ENCODE measurements around the gene BAZ2B. TPM values are rescaled to one million over a fixed set of nuclear protein-coding genes. Genes with fewer than 3 reads are reported as not detected.

BAZ2B gene
- total and polyA plus RNA-seq, 2 donors = 34.5 to 272 TPM

DNA sequence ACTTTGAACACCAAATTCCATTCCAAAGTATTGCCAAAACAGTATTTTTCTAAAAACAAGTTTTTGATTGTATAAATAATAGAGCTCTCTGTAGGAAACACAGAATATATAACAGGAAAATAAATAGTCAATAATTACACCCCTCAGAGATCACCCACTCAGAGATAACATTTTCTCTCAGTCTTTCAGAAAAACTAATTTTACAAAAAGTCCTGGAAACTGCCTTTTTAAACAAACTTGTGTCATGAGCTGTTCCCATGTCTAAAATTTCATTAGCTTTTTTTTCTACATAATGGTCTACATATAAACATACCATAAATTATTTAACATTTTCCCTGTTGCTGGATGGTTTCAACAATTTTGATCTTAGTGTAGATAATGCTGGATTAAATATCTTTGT is 328.6 kb downstream of the BAZ2B start:
- H3K36me3 ChIP-seq (ENCODE audit: insufficient read depth) = no peaks in the 10 kb centered on the region
- H3K27ac ChIP-seq (ENCODE audit: low read depth) = no peak overlapping the region
- DNase-seq (ENCODE audit: extremely low spot score) = no peak
- no peak overlapping the region for H3K4me3 ChIP-seq (ENCODE audit: low read depth, low read length)
- H3K4me1 ChIP-seq (ENCODE audit: insufficient read depth) = no peaks in the 10 kb centered on the region

- Histone ChIP-seq H3K4me1 (ENCODE audit: insufficient read depth) (no peaks in the 10 kb centered on the region), H3K36me3 (ENCODE audit: insufficient read depth) (no peaks in the 10 kb centered on the region), H3K27ac (ENCODE audit: low read depth) (peak overlapping the region; percentile 81), H3K4me3 (ENCODE audit: low read depth, low read length) (peak overlapping the region; percentile 59)
- 1% methylated on average over 50 of the region's 50 CpGs for WGBS
- DNase-seq (ENCODE audit: extremely low spot score) = peak; percentile 88
Measured at GRCh38 chr2:159286709-159287441, 329.5 kb downstream of the BAZ2B start.

- H3K36me3 ChIP-seq (ENCODE audit: insufficient read depth) = no peaks in the 10 kb centered on the region
- peak within 1 kb of the TSS; percentile 59 for H3K4me3 ChIP-seq (ENCODE audit: low read depth, low read length)
- peak within 1 kb of the TSS; percentile 81 for H3K27ac ChIP-seq (ENCODE audit: low read depth)
- 1% methylated on average over 64 of the region's 64 CpGs for WGBS
- no peak for DNase-seq (ENCODE audit: extremely low spot score)
- H3K4me1 ChIP-seq (ENCODE audit: insufficient read depth) = no peaks in the 10 kb centered on the region
Measured at GRCh38 chr2:159285929-159286708, 330.2 kb downstream of the BAZ2B start, which contains the start of gene WDSUB1. TSS of gene WDSUB1 (minus strand) at chr2:159286703. CDS start at chr2:159283069, 3,634 bp downstream.

- 87% methylated on average over 11 of the region's 11 CpGs for WGBS
Measured at GRCh38 chr2:159285433-159285832, 330.9 kb downstream of the BAZ2B start.

GRCh38 chr2:159283529-159283928 is 332.8 kb downstream of the BAZ2B start:
- WGBS = 85% methylated on average over 6 of the region's 6 CpGs
- DNase-seq (ENCODE audit: extremely low spot score) = no peak
- no peak overlapping the region for H3K27ac ChIP-seq (ENCODE audit: low read depth)
- peaks cover under 1% of the 10 kb centered on the region for H3K36me3 ChIP-seq (ENCODE audit: insufficient read depth)
- no peaks in the 10 kb centered on the region for H3K4me1 ChIP-seq (ENCODE audit: insufficient read depth)
- H3K4me3 ChIP-seq (ENCODE audit: low read depth, low read length) = no peak overlapping the region

More at GRCh38 chr2:159285433-159285832, 330.9 kb downstream of the BAZ2B start:
- DNase-seq (ENCODE audit: extremely low spot score) = no peak
- no peak overlapping the region for H3K27ac ChIP-seq (ENCODE audit: low read depth)
- H3K4me3 ChIP-seq (ENCODE audit: low read depth, low read length) = no peak overlapping the region
- no peaks in the 10 kb centered on the region for H3K4me1 ChIP-seq (ENCODE audit: insufficient read depth)
- no peaks in the 10 kb centered on the region for H3K36me3 ChIP-seq (ENCODE audit: insufficient read depth)

- Histone ChIP-seq H3K4me3 (ENCODE audit: low read depth, low read length) (no peak overlapping the region), H3K4me1 (ENCODE audit: insufficient read depth) (no peaks in the 10 kb centered on the region), H3K27ac (ENCODE audit: low read depth) (no peak overlapping the region), H3K36me3 (ENCODE audit: insufficient read depth) (peaks cover 1% of the 10 kb centered on the region)
- 98% methylated on average over 6 of the region's 6 CpGs for WGBS
- DNase-seq (ENCODE audit: extremely low spot score) = no peak
Measured at GRCh38 chr2:159281002-159281401, 335.3 kb downstream of the BAZ2B start.

DNA sequence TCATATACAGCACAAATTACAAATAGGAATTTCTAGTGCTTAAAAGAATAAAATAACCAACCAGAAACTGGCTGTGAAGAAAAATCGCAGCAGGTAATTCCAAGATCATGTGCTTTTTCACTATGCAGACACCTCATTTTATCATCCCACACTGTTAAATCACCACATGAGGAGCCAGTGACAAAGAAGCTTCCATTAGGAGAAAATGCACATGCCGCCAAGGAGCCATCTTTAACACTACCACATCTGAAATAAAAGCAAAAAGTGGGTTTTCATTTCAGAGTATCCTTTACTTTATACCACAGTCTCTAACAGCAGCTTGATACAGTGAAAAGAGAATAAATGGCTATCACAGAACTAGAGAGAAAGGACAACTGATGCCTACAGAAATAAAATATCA is 336.6 kb downstream of the BAZ2B start:
- WGBS = 98% methylated on average over 2 of the region's 2 CpGs
- H3K4me1 ChIP-seq (ENCODE audit: insufficient read depth) = no peaks in the 10 kb centered on the region
- peaks cover 1% of the 10 kb centered on the region for H3K36me3 ChIP-seq (ENCODE audit: insufficient read depth)
- DNase-seq (ENCODE audit: extremely low spot score) = no peak
- no peak overlapping the region for H3K4me3 ChIP-seq (ENCODE audit: low read depth, low read length)
- H3K27ac ChIP-seq (ENCODE audit: low read depth) = no peak overlapping the region

GRCh38 chr2:159275111-159275510 is 341.2 kb downstream of the BAZ2B start:
- no peak overlapping the region for H3K27ac ChIP-seq (ENCODE audit: low read depth)
- H3K4me3 ChIP-seq (ENCODE audit: low read depth, low read length) = no peak overlapping the region
- DNase-seq (ENCODE audit: extremely low spot score) = no peak
- WGBS = 94% methylated on average over 1 of the region's 1 CpG
- no peaks in the 10 kb centered on the region for H3K4me1 ChIP-seq (ENCODE audit: insufficient read depth)
- peaks cover 1% of the 10 kb centered on the region for H3K36me3 ChIP-seq (ENCODE audit: insufficient read depth)

- Histone ChIP-seq H3K4me1 (ENCODE audit: insufficient read depth) (no peaks in the 10 kb centered on the region), H3K36me3 (ENCODE audit: insufficient read depth) (no peaks in the 10 kb centered on the region), H3K4me3 (ENCODE audit: low read depth, low read length) (no peak overlapping the region), H3K27ac (ENCODE audit: low read depth) (no peak overlapping the region)
- 82% methylated on average over 5 of the region's 5 CpGs for WGBS
- DNase-seq (ENCODE audit: extremely low spot score) = no peak
Measured at GRCh38 chr2:159272156-159272555, 344.2 kb downstream of the BAZ2B start.

DNA sequence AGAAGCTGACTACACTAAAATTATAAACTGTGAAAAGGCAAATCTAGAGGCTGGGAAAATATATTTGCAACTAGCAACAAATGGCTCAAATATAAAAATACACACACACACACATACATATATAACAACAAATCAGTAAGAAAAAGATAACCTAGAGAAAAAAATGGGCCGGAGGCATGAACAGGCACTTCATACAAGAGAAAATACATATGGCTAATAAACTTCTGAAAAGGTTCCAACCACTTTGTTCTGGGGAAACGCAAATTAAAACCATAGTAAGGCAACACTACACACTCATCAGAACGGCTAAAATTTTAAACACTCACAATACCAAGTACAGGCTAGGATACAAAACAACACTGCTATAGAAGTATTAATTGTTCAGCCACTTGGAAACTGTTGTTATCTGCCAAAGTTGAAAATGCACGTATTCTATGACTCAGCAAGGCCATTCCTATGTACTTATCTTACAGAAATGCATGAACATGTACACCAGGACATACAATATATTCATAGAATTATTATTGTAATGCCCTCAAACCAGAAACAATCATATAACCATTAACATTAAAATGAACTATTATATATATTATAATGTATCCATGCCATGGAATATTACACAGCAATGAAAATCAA is 345.5 kb downstream of the BAZ2B start:
- WGBS = 98% methylated on average over 4 of the region's 4 CpGs
- no peak overlapping the region for H3K27ac ChIP-seq (ENCODE audit: low read depth)
- DNase-seq (ENCODE audit: extremely low spot score) = no peak
- no peaks in the 10 kb centered on the region for H3K4me1 ChIP-seq (ENCODE audit: insufficient read depth)
- no peak overlapping the region for H3K4me3 ChIP-seq (ENCODE audit: low read depth, low read length)
- H3K36me3 ChIP-seq (ENCODE audit: insufficient read depth) = no peaks in the 10 kb centered on the region

Small RNA genes within 50 kb of the gene (small RNA-seq; reads per million reads assigned to genes)
- gene RF00019 = not detected

Other genes with a start within 250 kb of the BAZ2B start
- 212 TPM for gene MARCHF7, start 96.0 kb upstream of the BAZ2B start, total RNA-seq
- 65.3 TPM for gene MARCHF7, start 96.0 kb upstream of the BAZ2B start, polyA plus RNA-seq
- 51.8 TPM for gene CD302, start 181.7 kb upstream of the BAZ2B start, total RNA-seq
- 58.2 TPM for gene CD302, start 181.7 kb upstream of the BAZ2B start, polyA plus RNA-seq

All from urinary bladder (tissue), 4 donors.